ENCODE data around the gene CD248.
A peak's percentile ranks its signal among the peaks of the same experiment; 100 is the strongest.
"Not testable (repeated sequence)": the region's sequence is repeated elsewhere in the genome, so short reads cannot be mapped to it uniquely, and the experiment has no call there.

The CD248 gene

DNA sequence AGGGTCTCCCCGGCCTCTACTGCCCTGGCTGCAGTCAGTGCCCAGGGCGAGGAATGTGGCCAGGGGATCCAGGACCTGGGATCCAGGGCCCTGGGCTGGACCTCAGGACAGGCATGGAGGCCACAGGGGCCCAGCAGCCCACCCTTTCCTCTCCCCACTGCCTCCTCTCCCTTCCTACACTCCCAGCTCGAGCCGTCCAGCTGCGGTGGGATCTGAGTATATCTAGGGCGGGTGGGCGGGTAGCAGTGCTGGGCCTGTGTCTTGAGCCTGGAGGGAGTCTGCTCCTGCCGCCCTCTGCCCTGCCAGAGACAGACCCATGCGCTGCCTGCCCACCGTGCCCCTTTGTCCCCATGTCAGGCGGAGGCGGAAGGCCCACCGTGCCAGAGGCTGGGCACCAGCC lies 40.2 kb downstream of the CD248 start:
- DNase-seq (ENCODE audit: low spot score) = not testable (repeated sequence)

DNA sequence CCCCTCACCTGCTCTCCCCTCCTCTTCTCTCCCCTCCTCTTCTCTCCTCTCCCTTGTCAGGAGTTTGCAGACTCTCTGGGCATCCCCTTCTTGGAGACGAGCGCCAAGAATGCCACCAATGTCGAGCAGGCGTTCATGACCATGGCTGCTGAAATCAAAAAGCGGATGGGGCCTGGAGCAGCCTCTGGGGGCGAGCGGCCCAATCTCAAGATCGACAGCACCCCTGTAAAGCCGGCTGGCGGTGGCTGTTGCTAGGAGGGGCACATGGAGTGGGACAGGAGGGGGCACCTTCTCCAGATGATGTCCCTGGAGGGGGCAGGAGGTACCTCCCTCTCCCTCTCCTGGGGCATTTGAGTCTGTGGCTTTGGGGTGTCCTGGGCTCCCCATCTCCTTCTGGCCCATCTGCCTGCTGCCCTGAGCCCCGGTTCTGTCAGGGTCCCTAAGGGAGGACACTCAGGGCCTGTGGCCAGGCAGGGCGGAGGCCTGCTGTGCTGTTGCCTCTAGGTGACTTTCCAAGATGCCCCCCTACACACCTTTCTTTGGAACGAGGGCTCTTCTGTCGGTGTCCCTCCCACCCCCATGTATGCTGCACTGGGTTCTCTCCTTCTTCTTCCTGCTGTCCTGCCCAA lies 40.7 kb downstream of the CD248 start:
- no peak for DNase-seq (ENCODE audit: low spot score)

DNA sequence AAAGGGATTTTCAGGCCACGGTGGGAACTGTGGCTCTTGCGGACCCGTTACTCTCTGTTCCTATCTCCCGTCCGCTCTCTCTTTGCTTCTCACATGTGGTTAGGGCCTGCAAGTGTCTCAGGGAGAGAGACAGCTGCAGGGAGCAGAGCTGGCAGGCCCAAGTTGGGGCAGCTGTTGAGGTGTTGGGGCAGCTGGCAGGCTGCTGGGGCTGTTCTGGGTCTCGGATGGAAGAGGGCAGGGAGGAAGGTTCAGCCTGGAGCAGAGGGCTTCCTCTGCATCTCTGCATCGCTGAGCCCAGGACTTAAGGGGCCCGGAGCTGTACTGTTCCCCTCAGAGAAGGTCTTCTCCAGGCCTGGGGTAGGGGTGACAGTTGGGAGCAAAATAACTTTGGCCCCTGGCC lies 41.4 kb downstream of the CD248 start:
- no peak for DNase-seq (ENCODE audit: low spot score)

DNA sequence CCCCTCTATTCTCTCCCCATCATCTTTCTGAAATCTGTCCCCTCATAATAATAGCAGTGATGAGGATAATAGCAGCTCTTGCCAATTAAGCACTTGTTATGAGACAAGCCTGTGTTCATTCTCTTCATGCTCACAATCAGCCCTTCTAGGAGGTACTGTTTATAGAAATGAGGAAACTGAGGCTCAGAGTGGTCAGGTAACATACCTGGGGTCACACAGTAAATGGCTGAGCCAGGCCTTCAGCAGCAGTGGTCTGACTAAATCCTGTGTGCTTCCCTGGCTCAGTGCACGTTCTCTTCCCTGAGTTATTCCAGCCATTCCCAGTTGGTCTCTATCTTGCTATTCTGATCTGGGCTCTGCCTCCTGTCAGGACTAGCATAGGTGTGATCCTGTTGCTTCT lies 42.6 kb downstream of the CD248 start:
- no peak for DNase-seq (ENCODE audit: low spot score)

DNA sequence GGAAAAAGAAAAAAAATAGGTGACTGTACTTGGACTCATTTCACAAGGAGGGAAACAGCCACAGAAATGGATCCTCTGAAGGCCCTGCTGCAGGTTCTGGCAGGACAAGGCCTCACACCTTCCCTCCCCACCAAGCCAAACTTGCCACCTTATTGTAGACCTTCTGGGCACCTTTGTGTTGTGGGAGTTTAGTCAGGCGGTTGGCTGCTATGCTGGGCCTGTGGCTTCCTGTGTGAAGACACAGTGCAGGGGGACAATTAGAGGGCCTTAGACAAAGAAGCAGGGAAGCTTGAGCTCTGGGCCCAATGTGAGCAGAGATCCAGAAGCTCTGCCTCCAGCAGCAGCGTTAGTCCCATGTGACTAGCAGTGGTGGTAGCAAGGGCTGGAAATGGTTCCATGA lies 44.2 kb downstream of the CD248 start:
- no peak for DNase-seq (ENCODE audit: low spot score)

DNA sequence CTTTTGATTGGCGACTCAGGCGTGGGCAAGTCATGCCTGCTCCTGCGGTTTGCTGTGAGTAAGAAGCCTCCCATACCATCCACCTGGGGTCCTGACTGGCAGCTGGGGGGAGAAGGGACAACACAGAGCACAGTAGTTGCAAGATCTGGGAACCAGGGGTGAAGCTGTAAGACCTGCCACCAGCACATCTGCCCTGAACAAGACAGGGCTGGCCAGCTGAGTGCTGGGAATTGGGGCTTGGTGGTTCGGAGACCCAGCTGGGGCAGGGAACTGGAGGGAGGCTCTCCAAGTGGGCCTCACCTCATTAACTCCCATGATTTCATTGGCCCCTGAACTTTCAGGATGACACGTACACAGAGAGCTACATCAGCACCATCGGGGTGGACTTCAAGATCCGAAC lies 45.0 kb downstream of the CD248 start:
- DNase-seq (ENCODE audit: low spot score) = no peak

DNA sequence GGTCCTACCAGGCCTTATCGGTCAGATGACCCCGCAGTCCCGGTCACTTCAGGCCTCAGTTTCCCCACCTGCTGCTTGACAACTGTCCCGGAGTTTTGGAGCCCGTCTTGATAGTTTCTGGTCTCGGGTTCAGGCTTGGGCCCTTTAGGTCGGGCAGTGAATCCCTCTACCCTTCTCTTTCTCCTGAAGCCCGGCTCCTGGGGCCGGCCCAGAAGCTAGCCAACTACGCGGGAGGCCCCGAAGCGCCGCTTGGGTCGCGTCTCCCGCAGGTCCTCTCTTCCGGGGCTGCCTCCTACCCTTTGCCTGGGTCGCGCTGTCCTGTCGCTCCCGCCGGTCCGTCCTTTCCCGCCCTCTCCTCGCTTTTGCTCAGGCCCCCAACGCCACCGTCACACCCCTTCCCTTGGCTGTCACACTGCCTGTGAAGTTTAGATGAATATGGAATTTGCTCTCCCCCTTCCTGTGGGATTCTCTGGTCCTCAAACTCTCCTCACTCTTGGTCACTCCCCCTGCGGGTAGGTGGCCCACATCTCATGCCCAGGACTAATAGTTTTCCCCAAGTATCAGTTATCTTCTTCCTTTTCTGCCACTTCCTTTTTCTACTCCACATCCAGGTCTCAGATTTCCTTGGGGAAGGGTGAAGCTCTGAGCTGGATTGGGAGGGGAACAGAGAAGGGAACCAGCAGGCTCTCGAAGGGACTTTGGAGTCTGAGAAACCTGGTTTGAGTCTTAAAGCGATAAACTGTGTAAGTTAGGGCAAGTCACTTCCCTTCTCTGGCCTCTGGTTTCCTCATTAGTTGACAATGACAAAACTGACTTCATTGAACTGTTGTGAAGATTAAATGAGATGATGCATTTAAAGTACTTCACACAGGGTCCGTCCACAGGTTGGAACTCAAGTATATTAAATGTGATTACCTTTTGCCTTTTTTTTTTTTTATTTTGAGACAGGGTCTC lies 47.6 kb downstream of the CD248 start:
- peak; percentile 51 for DNase-seq (ENCODE audit: low spot score)

DNA sequence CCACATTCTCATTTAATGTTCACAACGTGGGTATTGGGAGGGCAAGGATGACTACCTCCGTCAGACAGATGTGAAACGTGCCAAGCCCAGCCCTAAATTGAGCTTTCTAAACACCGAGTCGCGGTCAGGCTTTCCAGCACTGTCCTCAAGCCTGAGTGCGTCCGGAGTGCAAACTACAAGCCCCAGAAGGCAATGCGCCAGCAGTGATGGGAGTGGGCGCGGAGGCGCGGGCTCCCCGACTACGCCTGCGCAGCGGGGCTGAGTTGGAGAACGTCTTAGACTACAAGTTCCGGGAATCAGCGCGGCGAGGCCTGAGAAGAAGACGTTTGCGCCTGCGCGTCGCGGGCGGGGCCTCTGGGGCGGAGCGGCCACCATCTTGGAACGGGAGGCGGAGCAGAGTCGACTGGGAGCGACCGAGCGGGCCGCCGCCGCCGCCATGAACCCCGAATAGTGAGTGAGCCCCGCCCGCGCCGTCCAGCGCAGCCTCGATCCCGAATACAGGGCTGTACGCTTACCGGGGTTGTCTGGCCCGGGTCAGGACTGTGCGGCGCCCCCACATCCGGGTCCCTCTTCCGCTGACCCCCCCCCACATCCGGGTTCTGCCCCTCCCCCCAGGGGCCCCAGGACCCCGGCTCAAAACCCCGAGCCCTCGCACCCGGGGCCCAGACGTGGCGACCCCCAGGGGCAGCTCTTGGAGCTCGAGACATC lies 48.4 kb downstream of the CD248 start, which contains the start of gene RAB1B:
Gene RAB1B (plus strand): TSS at position 396 of the 708 bp plus-strand sequence. CDS start 41 bp downstream, at position 437.
- peak; percentile 99 for DNase-seq (ENCODE audit: low spot score)

DNA sequence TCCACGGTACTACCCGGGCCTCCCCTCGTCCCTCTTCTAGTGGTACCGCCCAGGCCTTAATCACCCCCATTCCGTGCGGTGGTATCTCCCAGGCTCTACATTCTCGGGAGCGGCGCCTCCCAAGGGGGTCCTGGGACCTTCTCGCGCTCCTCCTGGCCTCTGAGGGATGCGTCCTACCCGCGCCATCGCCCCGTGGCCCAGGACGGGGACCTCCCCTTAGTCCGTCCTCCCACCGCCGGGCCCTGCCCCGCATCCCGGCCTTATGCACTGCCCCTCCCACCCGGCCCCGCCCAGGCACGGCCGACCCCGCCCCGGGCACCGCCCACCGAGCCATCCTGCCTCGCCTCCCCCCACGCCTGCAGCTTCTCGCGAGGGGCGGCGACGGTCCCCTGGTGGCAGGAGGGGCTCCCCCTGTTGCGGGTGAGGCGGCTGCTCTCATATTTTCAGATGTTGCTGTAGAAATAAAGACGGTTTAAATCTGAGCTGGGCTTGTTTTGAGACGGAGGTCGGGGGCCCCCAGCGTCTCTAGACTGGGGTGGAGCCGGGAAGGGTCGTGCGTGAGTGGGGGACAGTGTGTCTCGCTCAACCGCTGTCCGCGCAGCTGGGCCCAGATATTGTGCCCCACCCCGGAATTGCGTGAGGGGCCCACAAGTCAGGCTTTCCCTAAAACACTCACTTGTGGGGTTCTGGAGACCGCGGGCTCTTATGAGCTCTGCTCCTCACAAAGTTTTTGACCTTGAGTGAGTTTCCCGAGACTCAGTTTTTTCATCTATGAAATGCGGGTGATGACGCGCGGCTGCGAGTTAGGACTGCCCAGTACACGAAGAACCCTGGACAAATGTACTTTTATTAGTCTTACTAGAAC lies 49.2 kb downstream of the CD248 start:
- DNase-seq (ENCODE audit: low spot score) = peak; percentile 93

DNA sequence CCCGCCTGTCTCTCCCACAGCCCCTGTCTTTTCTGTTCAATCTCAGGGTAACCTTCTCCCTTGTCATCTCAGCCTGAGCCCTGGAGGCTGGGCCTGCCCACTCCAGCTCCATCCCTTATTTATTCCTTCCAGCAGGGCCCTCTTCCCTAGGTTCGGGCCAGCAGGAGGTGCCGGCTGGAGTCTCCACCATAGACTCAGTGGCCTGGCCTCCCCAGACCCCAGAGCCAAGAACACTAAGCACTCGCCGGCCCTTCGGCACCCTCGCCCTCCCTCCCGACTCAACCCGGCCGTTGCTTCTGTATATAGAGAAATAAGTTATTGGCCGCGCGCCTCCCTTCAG lies 49.8 kb downstream of the CD248 start:
- DNase-seq (ENCODE audit: low spot score) = no peak

DNA sequence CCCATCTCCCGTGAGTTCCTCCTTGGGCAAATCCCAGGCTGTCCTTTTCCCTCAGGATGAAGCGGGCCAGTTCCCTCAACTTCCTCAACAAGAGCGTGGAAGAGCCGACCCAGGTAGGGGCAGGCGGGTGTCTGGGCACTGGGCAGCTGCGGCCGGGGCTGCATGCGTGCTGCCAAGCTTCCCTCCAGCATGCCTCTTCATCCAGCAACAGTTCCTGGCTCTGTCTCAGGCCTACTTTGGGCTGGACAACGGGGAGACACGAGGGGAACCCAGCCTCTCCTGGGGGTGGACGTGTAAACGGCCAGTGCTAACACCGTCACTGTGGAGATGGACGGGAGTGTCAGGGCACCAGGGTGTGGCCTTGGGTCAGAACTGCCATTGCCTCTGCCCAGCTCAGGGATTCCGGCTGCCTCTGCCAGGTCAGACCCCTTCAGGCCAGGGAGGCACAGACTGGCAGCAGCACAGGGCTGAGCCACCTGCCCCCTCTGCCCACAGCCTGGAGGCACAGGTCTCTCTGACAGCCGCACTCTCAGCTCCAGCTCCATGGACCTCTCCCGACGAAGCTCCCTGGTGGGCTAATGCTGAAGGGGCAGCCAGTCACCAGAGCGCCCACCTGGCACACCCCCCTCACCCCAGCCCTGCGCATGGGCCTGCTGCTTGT lies 50.3 kb downstream of the CD248 start:
- no peak for DNase-seq (ENCODE audit: low spot score)

DNA sequence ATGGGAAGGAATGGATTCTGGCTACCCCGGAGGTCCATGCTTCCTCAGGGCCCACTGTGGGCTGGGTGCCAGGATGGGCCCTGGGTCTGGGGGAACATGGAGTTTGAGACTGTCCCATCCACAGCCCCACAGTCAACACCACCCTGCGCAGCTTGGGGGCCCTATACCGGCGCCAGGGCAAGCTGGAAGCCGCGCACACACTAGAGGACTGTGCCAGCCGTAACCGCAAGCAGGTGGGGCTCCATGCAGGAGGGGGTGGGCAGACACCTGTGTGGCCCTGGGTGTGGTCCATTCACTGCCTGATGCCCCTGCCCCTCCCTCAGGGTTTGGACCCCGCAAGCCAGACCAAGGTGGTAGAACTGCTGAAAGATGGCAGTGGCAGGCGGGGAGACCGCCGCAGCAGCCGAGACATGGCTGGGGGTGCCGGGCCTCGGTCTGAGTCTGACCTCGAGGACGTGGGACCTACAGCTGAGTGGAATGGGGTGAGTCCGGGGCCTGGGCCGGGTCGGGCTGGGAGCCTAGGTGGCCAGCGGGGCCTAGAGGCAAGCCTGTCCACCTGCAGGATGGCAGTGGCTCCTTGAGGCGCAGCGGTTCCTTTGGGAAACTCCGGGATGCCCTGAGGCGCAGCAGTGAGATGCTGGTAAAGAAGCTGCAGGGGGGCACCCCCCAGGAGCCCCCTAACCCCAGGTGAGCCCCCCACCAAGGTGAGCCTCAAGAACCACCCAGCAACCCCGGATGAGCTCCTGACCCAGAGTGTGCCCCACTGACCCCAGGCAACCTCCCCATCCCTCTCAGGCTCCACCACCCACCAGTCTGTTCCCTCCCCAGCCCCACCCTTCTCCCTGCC lies 51.1 kb downstream of the CD248 start:
- DNase-seq (ENCODE audit: low spot score) = no peak

DNA sequence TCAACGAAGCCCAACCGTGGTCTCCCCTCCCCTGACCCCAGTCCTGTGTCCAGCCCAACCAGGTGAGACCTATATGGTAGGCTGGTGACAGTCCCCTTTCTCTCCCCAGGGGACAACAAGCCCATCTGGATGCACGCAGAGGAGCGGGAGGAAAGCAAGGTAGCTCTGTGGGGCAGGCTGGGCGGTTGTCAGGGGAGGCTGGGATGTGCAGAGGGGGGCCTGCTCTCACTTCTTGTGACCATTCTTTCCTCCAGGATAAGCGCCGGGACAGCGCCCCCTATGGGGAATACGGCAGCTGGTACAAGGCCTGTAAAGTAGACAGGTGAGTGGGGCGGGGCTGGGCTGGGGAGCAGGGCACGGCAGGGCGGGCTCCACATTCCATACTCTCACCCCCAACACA lies 51.9 kb downstream of the CD248 start:
- DNase-seq (ENCODE audit: low spot score) = no peak

All from AG20443 (cell line).